Stomach (tissue), 4 donors: ENCODE data around the gene SLC44A1.

Experiments used
- CTCF ChIP-seq, 7 experiments: fragments of 450-650 bp in 4 of 7; fragments of 200-600 bp in 3 of 7; sonication (generic) in 3 of 7; IDR thresholded peaks; one replicate each; pipeline ENCODE4 v1.5.1; 2016 to 2019; ENCODE audit warnings: antibody characterized with exemption in 7 of 7, control low read depth in 2 of 7, mild to moderate bottlenecking in 1 of 7
- POLR2A ChIP-seq, 4 donors: fragments of 450-650 bp; IDR thresholded peaks; one replicate each; pipeline ENCODE4 v1.6.1; 2016; ENCODE audit warnings: antibody characterized with exemption in 4 of 4, control low read depth in 2 of 4, mild to moderate bottlenecking in 1 of 4, moderate library complexity in 1 of 4
- POLR2AphosphoS5 ChIP-seq, 3 donors: sonication (generic); formaldehyde crosslinking; IDR thresholded peaks; one replicate each; pipeline ENCODE4 v1.6.1; 2016; ENCODE audit warnings: antibody characterized with exemption in 3 of 3

DNA sequence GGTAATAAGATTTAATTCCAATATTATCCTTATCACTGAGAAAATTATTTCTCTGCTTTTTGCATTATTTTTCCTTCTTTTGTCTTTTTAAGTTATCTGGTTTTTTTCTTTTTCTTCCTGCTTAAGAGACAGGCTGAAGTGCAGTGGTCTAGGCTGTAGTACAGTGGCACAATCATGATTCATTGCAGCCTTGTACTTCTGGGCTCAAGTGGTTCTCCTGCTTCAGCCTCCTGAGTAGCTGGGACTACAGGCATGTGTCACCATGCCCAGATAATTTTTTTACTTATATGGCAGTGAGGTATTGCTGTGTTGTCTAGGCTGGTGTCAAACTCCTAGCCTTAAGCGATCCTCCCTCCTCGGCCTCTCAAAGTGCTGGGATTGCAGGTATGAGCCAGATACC, 93.9 kb downstream of the SLC44A1 start:
- TF ChIP-seq CTCF (IDR thresholded peaks at IDR 0.05) (no peak), POLR2A (IDR thresholded peaks at IDR 0.05) (no peak), POLR2AphosphoS5 (IDR thresholded peaks at IDR 0.05) (no peak)
